Measurements from ENCODE around the gene POLR1E.

Gene POLR1E

GRCh38 chr9:37503736-37504135 is 18.0 kb downstream of the POLR1E start:
- H3K4me2 ChIP-seq (ENCODE audit: low read length), result no peak overlapping the region
- no peak overlapping the region for H3K4me3 ChIP-seq (ENCODE audit: low read length)
- TF ChIP-seq EZH2phosphoT487 (IDR thresholded peaks at IDR 0.05; ENCODE audit: low read depth), result no peak
- TF ChIP-seq, protein P1, sequence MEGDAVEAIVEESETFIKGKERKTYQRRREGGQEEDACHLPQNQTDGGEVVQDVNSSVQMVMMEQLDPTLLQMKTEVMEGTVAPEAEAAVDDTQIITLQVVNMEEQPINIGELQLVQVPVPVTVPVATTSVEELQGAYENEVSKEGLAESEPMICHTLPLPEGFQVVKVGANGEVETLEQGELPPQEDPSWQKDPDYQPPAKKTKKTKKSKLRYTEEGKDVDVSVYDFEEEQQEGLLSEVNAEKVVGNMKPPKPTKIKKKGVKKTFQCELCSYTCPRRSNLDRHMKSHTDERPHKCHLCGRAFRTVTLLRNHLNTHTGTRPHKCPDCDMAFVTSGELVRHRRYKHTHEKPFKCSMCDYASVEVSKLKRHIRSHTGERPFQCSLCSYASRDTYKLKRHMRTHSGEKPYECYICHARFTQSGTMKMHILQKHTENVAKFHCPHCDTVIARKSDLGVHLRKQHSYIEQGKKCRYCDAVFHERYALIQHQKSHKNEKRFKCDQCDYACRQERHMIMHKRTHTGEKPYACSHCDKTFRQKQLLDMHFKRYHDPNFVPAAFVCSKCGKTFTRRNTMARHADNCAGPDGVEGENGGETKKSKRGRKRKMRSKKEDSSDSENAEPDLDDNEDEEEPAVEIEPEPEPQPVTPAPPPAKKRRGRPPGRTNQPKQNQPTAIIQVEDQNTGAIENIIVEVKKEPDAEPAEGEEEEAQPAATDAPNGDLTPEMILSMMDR (IDR thresholded peaks at IDR 0.05; ENCODE audit: low read depth, low read length), result no peak
- no peak overlapping the region for H3K9ac ChIP-seq (ENCODE audit: low read length)
- no peaks in the 10 kb centered on the region for H3K4me1 ChIP-seq (ENCODE audit: low read length)
- no peaks in the 10 kb centered on the region for H3K27me3 ChIP-seq (ENCODE audit: low read depth, low read length)
- H3K79me2 ChIP-seq (ENCODE audit: low read length), result peaks cover 4% of the 10 kb centered on the region
- no peak overlapping the region for H2AFZ ChIP-seq (ENCODE audit: low read depth, low read length)
- H4K20me1 ChIP-seq (ENCODE audit: insufficient read depth, low read length), result no peaks in the 10 kb centered on the region
- H3K27ac ChIP-seq (ENCODE audit: low read length), result no peak overlapping the region
- peaks cover 63% of the 10 kb centered on the region for H3K36me3 ChIP-seq (replicated peaks; ENCODE audit: low read depth, low read length)
- H3K9me3 ChIP-seq (ENCODE audit: insufficient read depth, low read length), result no peaks in the 10 kb centered on the region

GRCh38 chr9:37504605-37505004 is 18.9 kb downstream of the POLR1E start:
- no peaks in the 10 kb centered on the region for H3K4me1 ChIP-seq (ENCODE audit: low read length)

DNA sequence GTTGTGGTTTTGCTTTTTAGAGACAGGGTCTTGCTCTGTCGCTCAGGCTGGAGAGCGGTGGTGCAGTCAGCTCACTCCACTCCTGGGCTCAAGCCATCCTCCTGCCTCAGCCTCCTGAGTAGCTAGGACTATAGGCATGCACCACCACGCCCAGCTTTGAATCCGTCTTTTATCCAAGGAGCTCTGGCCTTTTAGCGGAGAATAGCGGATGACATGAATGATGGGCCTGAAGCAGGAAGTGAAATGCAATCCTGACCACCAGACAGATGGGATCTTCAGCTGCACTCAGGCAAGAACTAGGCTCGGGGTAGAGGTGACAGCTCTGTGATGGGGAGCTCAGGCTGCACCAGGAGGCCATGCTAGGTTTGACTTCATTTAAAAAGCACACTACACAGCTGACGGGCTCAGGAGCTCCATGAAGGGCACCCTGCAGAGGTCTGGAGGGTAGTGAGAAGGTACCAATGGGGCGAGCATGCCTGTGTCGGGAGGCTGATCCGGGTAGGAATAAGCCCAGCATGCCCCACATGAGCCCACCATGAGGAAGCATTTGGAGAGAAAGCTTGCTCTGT is 21.9 kb downstream of the POLR1E start:
- Histone ChIP-seq H3K9me3 (ENCODE audit: insufficient read depth, low read length) (no peaks in the 10 kb centered on the region), H3K4me2 (ENCODE audit: low read length) (no peak overlapping the region), H3K27me3 (ENCODE audit: low read depth, low read length) (no peaks in the 10 kb centered on the region), H3K36me3 (replicated peaks; ENCODE audit: low read depth, low read length) (peaks cover 40% of the 10 kb centered on the region), H3K27ac (ENCODE audit: low read length) (no peak overlapping the region), H3K4me1 (ENCODE audit: low read length) (no peaks in the 10 kb centered on the region), H2AFZ (ENCODE audit: low read depth, low read length) (no peak overlapping the region), H3K4me3 (ENCODE audit: low read length) (no peak overlapping the region), H3K79me2 (ENCODE audit: low read length) (no peaks in the 10 kb centered on the region; the same call in 1 of the 2 replicates), H3K9ac (ENCODE audit: low read length) (no peak overlapping the region), H4K20me1 (ENCODE audit: insufficient read depth, low read length) (no peaks in the 10 kb centered on the region)
- TF ChIP-seq, protein P1 (IDR thresholded peaks at IDR 0.05; ENCODE audit: low read depth, low read length), result no peak
- no peak for TF ChIP-seq EZH2phosphoT487 (IDR thresholded peaks at IDR 0.05; ENCODE audit: low read depth)

More at GRCh38 chr9:37504605-37505004, 18.9 kb downstream of the POLR1E start:
- H3K9me3 ChIP-seq (ENCODE audit: insufficient read depth, low read length), result no peaks in the 10 kb centered on the region
- no peak overlapping the region for H3K4me3 ChIP-seq (ENCODE audit: low read length)
- no peak overlapping the region for H2AFZ ChIP-seq (ENCODE audit: low read depth, low read length)
- no peaks in the 10 kb centered on the region for H3K27me3 ChIP-seq (ENCODE audit: low read depth, low read length)
- H3K36me3 ChIP-seq (replicated peaks; ENCODE audit: low read depth, low read length), result peaks cover 62% of the 10 kb centered on the region
- H4K20me1 ChIP-seq (ENCODE audit: insufficient read depth, low read length), result no peaks in the 10 kb centered on the region
- H3K9ac ChIP-seq (ENCODE audit: low read length), result no peak overlapping the region
- no peaks in the 10 kb centered on the region; the same call in 1 of the 2 replicates for H3K79me2 ChIP-seq (ENCODE audit: low read length)
- no peak overlapping the region for H3K27ac ChIP-seq (ENCODE audit: low read length)
- H3K4me2 ChIP-seq (ENCODE audit: low read length), result no peak overlapping the region
- TF ChIP-seq EZH2phosphoT487 (IDR thresholded peaks at IDR 0.05; ENCODE audit: low read depth), result no peak
- TF ChIP-seq, protein P1 (IDR thresholded peaks at IDR 0.05; ENCODE audit: low read depth, low read length), result no peak

DNA sequence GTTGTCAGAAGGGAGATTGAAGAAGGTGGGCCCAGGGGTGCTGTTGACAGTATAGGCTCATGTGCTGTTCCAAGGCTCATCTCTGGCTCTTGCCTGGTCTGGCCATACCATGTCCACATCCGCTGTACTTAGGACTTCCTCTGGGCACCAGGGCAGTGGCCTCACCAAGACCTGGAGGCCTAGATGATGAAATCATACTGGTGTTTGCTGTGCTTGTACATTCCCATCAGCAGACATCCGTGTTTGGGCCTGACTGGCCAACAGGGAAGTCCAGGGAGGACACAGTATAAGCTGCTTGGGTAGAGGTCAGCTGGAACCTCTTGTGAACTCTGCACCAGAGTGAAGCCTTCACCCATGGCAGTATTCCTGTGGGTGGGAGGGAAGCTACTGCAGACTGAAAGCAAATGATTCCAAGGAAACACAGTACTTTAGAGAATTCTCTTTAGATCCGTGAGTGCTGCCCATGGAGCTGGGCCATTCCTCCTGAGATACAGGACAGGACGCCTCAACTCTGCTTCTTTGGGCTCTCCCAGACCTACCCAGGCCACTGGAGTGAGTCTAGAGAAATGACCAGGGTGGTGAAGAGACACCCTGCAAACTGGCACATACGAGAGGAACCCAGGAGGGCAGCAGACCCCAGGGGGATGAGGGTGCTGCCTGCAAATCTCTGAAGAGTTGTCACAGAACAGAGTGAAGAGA is 22.5 kb downstream of the POLR1E start:
- no peaks in the 10 kb centered on the region for H3K27me3 ChIP-seq (ENCODE audit: low read depth, low read length)
- no peak overlapping the region for H3K9ac ChIP-seq (ENCODE audit: low read length)
- H3K79me2 ChIP-seq (ENCODE audit: low read length), result no peaks in the 10 kb centered on the region
- no peak overlapping the region for H3K4me2 ChIP-seq (ENCODE audit: low read length)
- H3K27ac ChIP-seq (ENCODE audit: low read length), result no peak overlapping the region
- no peaks in the 10 kb centered on the region for H4K20me1 ChIP-seq (ENCODE audit: insufficient read depth, low read length)
- no peak for TF ChIP-seq EZH2phosphoT487 (IDR thresholded peaks at IDR 0.05; ENCODE audit: low read depth)
- TF ChIP-seq, protein P1 (IDR thresholded peaks at IDR 0.05; ENCODE audit: low read depth, low read length), result no peak
- no peak overlapping the region for H2AFZ ChIP-seq (ENCODE audit: low read depth, low read length)
- H3K4me3 ChIP-seq (ENCODE audit: low read length), result no peak overlapping the region
- H3K4me1 ChIP-seq (ENCODE audit: low read length), result no peaks in the 10 kb centered on the region
- peaks cover 35% of the 10 kb centered on the region for H3K36me3 ChIP-seq (replicated peaks; ENCODE audit: low read depth, low read length)
- no peaks in the 10 kb centered on the region for H3K9me3 ChIP-seq (ENCODE audit: insufficient read depth, low read length)

Data from OCI-LY3 (cell line).